Stomach (tissue), 19 donors: Measurements from ENCODE around the gene ZNF25. TPM values are rescaled to one million over a fixed set of nuclear protein-coding genes. Genes with fewer than 3 reads are reported as not detected.
"Not testable (repeated sequence)": the region's sequence is repeated elsewhere in the genome, so short reads cannot be mapped to it uniquely, and the experiment has no call there.

Experiments
- DNase-seq, 2 donors: peaks; one replicate each; pipeline versions ENCODE4 v3.0.0 to v3.0.0-alpha.2; 2013 to 2019
- H3K27ac ChIP-seq, 5 donors: fragments of 200-600 bp in 4 of 5; sonication (generic) in 4 of 5; one replicate each; pipeline ENCODE4 v1.5.1; 2013 to 2019; ENCODE audit warnings: mild to moderate bottlenecking in 1 of 5, moderate library complexity in 1 of 5
- H3K27me3 ChIP-seq, 3 donors: fragments of 200-600 bp; sonication (generic); one replicate each; pipeline ENCODE4 v1.5.1; 2017 to 2019; ENCODE audit warnings: mixed run types in 1 of 3
- H3K36me3 ChIP-seq, 4 donors: fragments of 200-600 bp; sonication (generic); 1 replicate in 3 of 4; 2 replicates in 1 of 4; pipeline ENCODE4 v1.5.1; 2016 to 2019
- H3K4me1 ChIP-seq, 4 donors: fragments of 200-600 bp; sonication (generic); one replicate each; pipeline ENCODE4 v1.5.1; 2016 to 2019
- H3K4me3 ChIP-seq, 4 donors: fragments of 200-600 bp; sonication (generic) in 3 of 4; one replicate each; pipeline ENCODE4 v1.5.1; 2016 to 2019; ENCODE audit warnings: mild to moderate bottlenecking in 1 of 4
- H3K9me3 ChIP-seq, 4 donors: fragments of 200-600 bp; sonication (generic); one replicate each; pipeline ENCODE4 v1.5.1; 2016 to 2019
- EP300 ChIP-seq: sonication (generic); formaldehyde crosslinking; IDR thresholded peaks from one replicate; pipeline ENCODE4 v1.6.1; 2017; ENCODE audit warnings: antibody characterized with exemption
- POLR2A ChIP-seq, 4 donors: fragments of 450-650 bp; IDR thresholded peaks; one replicate each; pipeline ENCODE4 v1.6.1; 2016; ENCODE audit warnings: antibody characterized with exemption in 4 of 4, control low read depth in 2 of 4, mild to moderate bottlenecking in 1 of 4, moderate library complexity in 1 of 4
- POLR2AphosphoS5 ChIP-seq, 3 donors: sonication (generic); formaldehyde crosslinking; IDR thresholded peaks; one replicate each; pipeline ENCODE4 v1.6.1; 2016; ENCODE audit warnings: antibody characterized with exemption in 3 of 3
- WGBS, 5 donors: extraction: QIAGEN DNeasy Blood & Tissue Kit in 3 of 5; methylation state at CpG; one replicate each; pipeline versions ENCODE4 v1.1.5 to v1.1.7; 2013 to 2018; 5-methylcytosine and 5-hydroxymethylcytosine counted together
- intact Hi-C: fragments of 100-400 bp; cut with DNase I; formaldehyde crosslinking; loops from one replicate; pipeline ENCODE4 v1.15.1; 2023; ENCODE audit warnings: low total_unique reads
- long read RNA-seq, 10 donors: transcript quantifications; one replicate each; lab custom pipeline, GENCODE V29; 2026
- polyA plus RNA-seq, 3 donors: library from polyadenylated mRNA; stranded (reverse); fragments of 200-250 nt; gene quantifications; one replicate each; pipeline ENCODE4 v1.2.3, GENCODE V29; 2013
- total RNA-seq, 5 donors: library from RNA; depleted of rRNA; stranded (reverse); fragments of >200 nt; gene quantifications; one replicate each; pipeline versions ENCODE4 v1.1.0 to v1.2.3, GENCODE V29; 2014 to 2016
- TF ChIP-seq, protein P1 (sequence below), 7 experiments: fragments of 450-650 bp in 4 of 7; fragments of 200-600 bp in 3 of 7; sonication (generic) in 3 of 7; IDR thresholded peaks; one replicate each; pipeline ENCODE4 v1.5.1; 2016 to 2019; ENCODE audit warnings: antibody characterized with exemption in 7 of 7, control low read depth in 2 of 7, mild to moderate bottlenecking in 1 of 7
- donor health status: healthy with polysubstance abuse.
- donor health status: Bipolar disorder and iron deficiency.
- donor health status: healthy.

ZNF25 gene
- total RNA-seq, result 10 to 100 TPM in 2 of 5 donors, 1 to 10 TPM in 3; 4.6 to 23.9 (median 6.4) TPM
- 1 to 10 TPM; 3.7 to 5.0 (median 4.3) TPM for polyA plus RNA-seq
- long read RNA-seq, donor 1, full-length matches to known transcripts, result 1 of 1 reads
- long read RNA-seq, donor 1, partial matches to known transcripts, result 0 of 1 reads
- long read RNA-seq, donor 1, other reads (novel, unspliced or antisense), result 0 of 1 reads
- long read RNA-seq, donor 2, full-length matches to known transcripts, result 4 of 4 reads
- long read RNA-seq, donor 2, partial matches to known transcripts, result 0 of 4 reads
- long read RNA-seq, donor 2, other reads (novel, unspliced or antisense), result 0 of 4 reads
- long read RNA-seq, donor 3, full-length matches to known transcripts, result 2 of 2 reads
- long read RNA-seq, donor 3, partial matches to known transcripts, result 0 of 2 reads
- long read RNA-seq, donor 3, other reads (novel, unspliced or antisense), result 0 of 2 reads
- long read RNA-seq, donor 4, result 0 reads
- long read RNA-seq, donor 5, full-length matches to known transcripts, result 1 of 1 reads
- long read RNA-seq, donor 5, partial matches to known transcripts, result 0 of 1 reads
- long read RNA-seq, donor 5, other reads (novel, unspliced or antisense), result 0 of 1 reads
- long read RNA-seq, donor 6, full-length matches to known transcripts, result 2 of 2 reads
- long read RNA-seq, donor 6, partial matches to known transcripts, result 0 of 2 reads
- long read RNA-seq, donor 6, other reads (novel, unspliced or antisense), result 0 of 2 reads
- long read RNA-seq, donor 7, full-length matches to known transcripts, result 2 of 2 reads
- long read RNA-seq, donor 7, partial matches to known transcripts, result 0 of 2 reads
- long read RNA-seq, donor 7, other reads (novel, unspliced or antisense), result 0 of 2 reads
- long read RNA-seq, donor 8, full-length matches to known transcripts, result 3 of 3 reads
- long read RNA-seq, donor 8, partial matches to known transcripts, result 0 of 3 reads
- long read RNA-seq, donor 8, other reads (novel, unspliced or antisense), result 0 of 3 reads
- long read RNA-seq, donor 9, full-length matches to known transcripts, result 3 of 3 reads
- long read RNA-seq, donor 9, partial matches to known transcripts, result 0 of 3 reads
- long read RNA-seq, donor 9, other reads (novel, unspliced or antisense), result 0 of 3 reads
- long read RNA-seq, donor 10, full-length matches to known transcripts, result 1 of 1 reads
- long read RNA-seq, donor 10, partial matches to known transcripts, result 0 of 1 reads
- long read RNA-seq, donor 10, other reads (novel, unspliced or antisense), result 0 of 1 reads

DNA sequence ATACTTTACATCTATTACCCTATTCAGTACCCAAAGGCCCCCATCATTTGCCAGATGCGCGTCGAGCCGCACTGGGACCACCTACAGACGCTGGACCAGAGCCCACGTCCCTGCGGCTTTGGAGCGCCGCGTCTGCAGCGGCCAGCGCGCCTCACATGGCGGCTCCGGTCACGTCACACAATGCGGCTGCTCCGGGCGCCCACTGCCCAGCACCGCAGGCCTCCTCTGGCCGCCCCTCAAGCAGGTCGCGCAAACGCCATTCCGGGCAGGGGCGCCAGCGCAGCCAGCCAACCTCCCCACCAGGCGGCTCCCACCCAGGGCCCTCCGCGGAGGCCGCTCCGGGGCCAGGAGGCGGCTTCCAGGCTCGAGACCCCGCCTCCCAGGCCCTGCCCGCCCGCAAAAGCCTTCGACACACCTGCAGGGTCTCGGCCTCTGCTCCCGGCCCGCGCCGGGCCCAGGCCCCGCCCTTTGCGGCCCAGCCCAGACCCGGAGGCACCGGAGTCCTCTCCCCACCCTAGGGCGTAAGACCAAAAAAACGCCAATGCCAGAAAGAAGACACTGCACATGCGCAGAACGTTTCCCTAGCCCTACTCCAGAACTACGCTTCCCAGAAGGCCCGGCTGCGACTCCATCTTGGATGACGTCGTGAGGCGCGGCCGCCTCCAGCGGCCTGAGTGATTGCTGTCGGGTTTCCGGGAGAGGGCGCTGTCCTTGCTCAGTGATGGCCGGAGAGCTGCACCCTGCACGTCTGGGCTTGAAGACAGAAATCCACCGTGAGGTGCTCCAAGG is at the start of gene ZNF25:
Gene ZNF25, minus strand, starts transcription at position 557 of the 789 bp plus-strand sequence. CDS start 4,925 bp downstream, outside the sequence.
- intact Hi-C loops, result no loop called here
- H3K36me3 ChIP-seq, result peaks cover 0 to 3% (median under 1%) of the 10 kb centered on the region in 4 donors
- no peaks in the 10 kb centered on the region for H3K27me3 ChIP-seq
- H3K4me3 ChIP-seq, result peak within 1 kb of the TSS; percentile 69 to 89 (median 84)
- TF ChIP-seq EP300 (no peak), POLR2AphosphoS5 (IDR thresholded peaks at IDR 0.05) (peak in 2 of 3 donors; percentile 89 to 92), POLR2A (IDR thresholded peaks at IDR 0.05) (peak in 2 of 4 donors; percentile 15 to 59)
- TF ChIP-seq, protein P1, sequence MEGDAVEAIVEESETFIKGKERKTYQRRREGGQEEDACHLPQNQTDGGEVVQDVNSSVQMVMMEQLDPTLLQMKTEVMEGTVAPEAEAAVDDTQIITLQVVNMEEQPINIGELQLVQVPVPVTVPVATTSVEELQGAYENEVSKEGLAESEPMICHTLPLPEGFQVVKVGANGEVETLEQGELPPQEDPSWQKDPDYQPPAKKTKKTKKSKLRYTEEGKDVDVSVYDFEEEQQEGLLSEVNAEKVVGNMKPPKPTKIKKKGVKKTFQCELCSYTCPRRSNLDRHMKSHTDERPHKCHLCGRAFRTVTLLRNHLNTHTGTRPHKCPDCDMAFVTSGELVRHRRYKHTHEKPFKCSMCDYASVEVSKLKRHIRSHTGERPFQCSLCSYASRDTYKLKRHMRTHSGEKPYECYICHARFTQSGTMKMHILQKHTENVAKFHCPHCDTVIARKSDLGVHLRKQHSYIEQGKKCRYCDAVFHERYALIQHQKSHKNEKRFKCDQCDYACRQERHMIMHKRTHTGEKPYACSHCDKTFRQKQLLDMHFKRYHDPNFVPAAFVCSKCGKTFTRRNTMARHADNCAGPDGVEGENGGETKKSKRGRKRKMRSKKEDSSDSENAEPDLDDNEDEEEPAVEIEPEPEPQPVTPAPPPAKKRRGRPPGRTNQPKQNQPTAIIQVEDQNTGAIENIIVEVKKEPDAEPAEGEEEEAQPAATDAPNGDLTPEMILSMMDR (IDR thresholded peaks at IDR 0.05), result peak in 5 of 7 experiments; percentile 83 to 93 (median 87)
- H3K4me1 ChIP-seq, result peaks cover 3 to 25% (median 13%) of the 10 kb centered on the region in 4 donors
- no peaks in the 10 kb centered on the region for H3K9me3 ChIP-seq
- peak within 1 kb of the TSS; percentile 94 to 100 (median 98) for H3K27ac ChIP-seq
- 0 to 1% (median 0%) methylated on average over 21 to 66 of the region's 66 CpGs for WGBS, 5 donors
- DNase-seq, result peak; percentile 99

DNA sequence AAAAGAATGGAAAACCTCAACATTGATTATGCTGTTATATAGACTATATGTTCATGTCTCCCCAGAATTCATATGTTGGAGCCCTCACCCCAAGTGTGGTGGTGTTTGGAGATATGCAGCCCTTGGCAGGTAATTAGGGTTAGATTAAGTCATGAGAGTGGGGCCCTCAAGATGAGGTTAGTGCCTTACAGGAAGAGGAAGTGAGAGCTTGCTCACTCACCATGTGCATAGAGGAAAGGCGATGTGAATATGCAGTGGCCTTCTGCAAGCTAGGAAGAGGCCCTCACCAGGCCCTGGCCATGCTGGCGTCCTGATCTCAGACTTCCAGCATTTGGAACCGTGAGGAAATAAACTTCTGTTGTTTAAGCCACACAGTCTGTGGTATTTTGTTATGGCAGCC is 48.8 kb upstream of the ZNF25 start:
- DNase-seq, result no peak
- Histone ChIP-seq H3K9me3 (no peaks in the 10 kb centered on the region), H3K4me1 (no peaks in the 10 kb centered on the region), H3K27me3 (no peaks in the 10 kb centered on the region), H3K36me3 (peaks cover 29 to 99% (median 98%) of the 10 kb centered on the region in 4 donors), H3K27ac (no peak overlapping the region), H3K4me3 (no peak overlapping the region)
- intact Hi-C loops, result no loop called here
- WGBS, 5 donors, result 77 to 91% (median 90%) methylated on average over 3 of the region's 3 CpGs
- TF ChIP-seq EP300 (no peak), POLR2A (IDR thresholded peaks at IDR 0.05) (no peak), POLR2AphosphoS5 (IDR thresholded peaks at IDR 0.05) (no peak)
- TF ChIP-seq, protein P1 (IDR thresholded peaks at IDR 0.05), result no peak

DNA sequence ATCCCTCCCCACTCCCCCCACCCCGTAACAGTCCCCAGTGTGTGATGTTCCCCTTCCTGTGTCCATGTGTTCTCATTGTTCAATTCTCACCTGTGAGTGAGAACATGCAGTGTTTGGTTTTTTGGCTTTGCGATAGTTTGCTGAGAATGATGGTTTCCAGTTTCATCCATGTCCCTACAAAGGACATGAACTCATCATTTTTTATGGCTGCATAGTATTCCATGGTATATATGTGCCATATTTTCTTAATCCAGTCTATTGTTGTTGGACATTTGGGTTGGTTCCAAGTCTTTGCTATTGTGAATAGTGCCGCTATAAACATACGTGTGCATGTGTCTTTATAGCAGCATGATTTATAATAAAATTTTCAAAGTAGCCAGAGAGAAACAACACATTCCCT is 42.7 kb upstream of the ZNF25 start:
- H3K4me3 ChIP-seq, H3K4me1 ChIP-seq, H3K27ac ChIP-seq, H3K9me3 ChIP-seq, H3K27me3 ChIP-seq, DNase-seq, intact Hi-C loops: not testable (repeated sequence)
- peaks cover 54 to 100% (median 97%) of the 10 kb centered on the region in 4 donors for H3K36me3 ChIP-seq
- 48 to 72% (median 67%) methylated on average over 3 to 4 of the region's 4 CpGs for WGBS, 5 donors

DNA sequence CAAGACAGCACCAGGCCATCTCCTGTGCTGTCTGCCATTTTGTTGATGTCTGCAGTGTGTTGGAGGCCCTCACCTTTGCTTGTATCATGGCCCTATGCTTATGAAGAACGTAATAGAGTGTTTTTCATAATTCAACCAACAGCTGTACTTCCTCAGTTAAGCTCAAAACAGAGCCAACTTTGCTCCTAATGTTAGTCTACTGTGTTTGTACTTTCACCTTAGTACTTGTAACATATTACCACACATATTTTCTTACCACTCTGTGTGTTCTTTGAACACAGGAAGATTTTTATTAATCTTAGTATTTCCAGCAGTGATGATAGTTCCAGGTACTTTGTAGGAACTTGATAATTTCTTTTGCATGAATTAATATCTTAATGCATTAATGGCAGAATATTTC is 39.9 kb upstream of the ZNF25 start:
- no peaks in the 10 kb centered on the region for H3K27me3 ChIP-seq
- TF ChIP-seq POLR2AphosphoS5 (IDR thresholded peaks at IDR 0.05) (no peak), EP300 (no peak), POLR2A (IDR thresholded peaks at IDR 0.05) (no peak)
- TF ChIP-seq, protein P1 (IDR thresholded peaks at IDR 0.05), result no peak
- no peak overlapping the region for H3K4me3 ChIP-seq
- H3K27ac ChIP-seq, result no peak overlapping the region
- H3K9me3 ChIP-seq, result no peaks in the 10 kb centered on the region
- H3K36me3 ChIP-seq, result peaks cover 54 to 89% (median 87%) of the 10 kb centered on the region in 4 donors
- no peak for DNase-seq
- WGBS, 5 donors, result 81 to 90% (median 88%) methylated on average over 1 of the region's 1 CpG
- H3K4me1 ChIP-seq, result peaks cover 3 to 24% (median 19%) of the 10 kb centered on the region in 4 donors
- intact Hi-C loops, result no loop called here
